CD4-positive, alpha-beta T cell treated with Interleukin-17A for 1 hour (primary cell): Measurements from ENCODE around the gene ARL8A.
"Not testable (repeated sequence)": the region's sequence is repeated elsewhere in the genome, so short reads cannot be mapped to it uniquely, and the experiment has no call there.

ENCODE experiments used
- DNase-seq: peaks from one replicate; pipeline ENCODE4 v3.0.0-alpha.2; 2020

Gene ARL8A

DNA sequence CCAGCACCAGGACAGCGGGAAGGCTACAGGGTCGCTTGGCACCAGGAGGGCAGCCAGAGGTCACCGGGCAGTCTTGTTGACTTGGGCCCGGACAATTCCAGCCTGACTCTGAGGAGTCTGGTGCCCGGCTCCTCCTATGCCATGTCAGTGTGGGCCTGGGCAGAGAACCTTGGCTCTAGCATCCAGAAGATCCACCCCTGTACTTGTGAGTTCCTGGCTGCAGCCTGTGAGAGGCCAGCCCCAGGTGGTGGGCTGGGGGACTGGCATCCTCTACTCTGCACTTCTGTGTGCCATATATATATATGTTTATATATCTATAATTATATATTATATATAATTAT lies 27.4 kb upstream of the ARL8A start:
- DNase-seq, result no peak

DNA sequence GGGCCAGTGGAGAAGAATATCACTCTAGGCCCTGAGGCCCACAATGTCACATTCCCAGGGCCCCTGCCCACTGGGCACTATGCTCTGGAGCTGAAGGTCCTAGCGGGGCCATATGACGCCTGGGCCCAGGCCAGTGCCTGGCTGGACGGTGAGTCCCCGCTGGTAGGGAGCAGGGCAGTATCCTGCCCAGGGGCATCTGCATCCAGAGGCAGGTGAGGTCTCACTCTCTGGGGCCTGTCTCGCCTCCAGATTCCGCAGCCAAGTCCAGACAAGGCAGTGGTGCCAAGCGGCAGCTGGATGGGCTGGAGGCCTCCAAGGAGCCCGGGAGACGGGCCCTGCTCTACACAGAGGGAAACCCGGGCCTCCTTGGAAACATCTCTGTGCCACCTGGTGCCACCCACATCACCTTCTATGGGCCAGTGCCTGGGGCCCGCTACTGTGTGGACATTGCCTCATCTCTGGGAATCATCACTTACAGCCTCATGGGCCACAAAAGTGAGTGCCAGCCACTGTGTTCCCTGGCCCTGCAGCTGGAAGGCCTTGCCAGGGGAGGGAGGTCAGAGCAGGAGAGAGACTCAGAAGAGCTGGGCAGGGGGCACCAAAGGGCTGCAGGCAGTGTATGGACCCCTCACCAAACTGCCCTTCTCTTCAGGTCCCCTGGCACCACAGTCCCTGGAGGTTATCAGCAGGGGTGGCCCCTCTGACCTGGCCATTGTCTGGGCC lies 26.9 kb upstream of the ARL8A start:
- DNase-seq, result no peak

DNA sequence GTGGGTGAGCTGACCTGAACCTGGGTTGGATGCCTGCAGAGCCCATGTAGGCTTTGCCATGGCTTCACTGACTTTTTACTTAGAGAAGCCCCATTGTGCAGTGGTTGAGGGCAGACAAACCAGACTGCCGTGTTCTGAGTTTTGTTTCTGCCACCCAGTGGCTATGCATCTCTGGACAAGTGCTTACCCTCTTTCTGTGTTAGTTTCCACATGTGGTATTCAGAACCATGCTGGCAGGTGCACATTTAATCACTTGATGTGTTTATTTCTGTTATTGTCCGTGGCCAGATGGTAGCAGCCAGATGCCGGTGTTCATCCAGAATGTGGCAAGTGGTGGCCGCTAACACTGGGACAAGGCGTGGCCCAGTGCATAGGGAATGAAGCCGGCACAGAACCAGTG lies 26.2 kb upstream of the ARL8A start:
- DNase-seq, result no peak

DNA sequence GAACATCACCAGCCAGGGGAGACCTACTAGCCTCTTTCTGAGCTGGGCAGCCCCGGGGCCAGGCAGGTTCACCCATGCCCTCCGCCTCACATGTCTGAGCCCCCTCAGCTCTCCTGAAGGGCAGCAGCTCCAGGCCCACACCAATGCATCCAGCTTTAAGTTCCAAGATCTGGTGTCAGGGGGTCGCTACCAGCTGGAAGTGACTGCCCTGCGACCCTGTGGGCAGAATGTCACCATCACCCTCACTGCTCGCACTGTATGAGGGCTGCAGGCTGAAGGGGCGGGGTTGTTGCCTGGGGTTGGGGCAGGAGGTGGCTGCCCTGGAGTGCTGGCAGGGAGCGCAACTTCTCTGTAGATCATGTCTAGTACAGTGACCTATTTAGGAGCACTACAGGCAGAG lies 24.3 kb upstream of the ARL8A start:
- DNase-seq, result no peak

DNA sequence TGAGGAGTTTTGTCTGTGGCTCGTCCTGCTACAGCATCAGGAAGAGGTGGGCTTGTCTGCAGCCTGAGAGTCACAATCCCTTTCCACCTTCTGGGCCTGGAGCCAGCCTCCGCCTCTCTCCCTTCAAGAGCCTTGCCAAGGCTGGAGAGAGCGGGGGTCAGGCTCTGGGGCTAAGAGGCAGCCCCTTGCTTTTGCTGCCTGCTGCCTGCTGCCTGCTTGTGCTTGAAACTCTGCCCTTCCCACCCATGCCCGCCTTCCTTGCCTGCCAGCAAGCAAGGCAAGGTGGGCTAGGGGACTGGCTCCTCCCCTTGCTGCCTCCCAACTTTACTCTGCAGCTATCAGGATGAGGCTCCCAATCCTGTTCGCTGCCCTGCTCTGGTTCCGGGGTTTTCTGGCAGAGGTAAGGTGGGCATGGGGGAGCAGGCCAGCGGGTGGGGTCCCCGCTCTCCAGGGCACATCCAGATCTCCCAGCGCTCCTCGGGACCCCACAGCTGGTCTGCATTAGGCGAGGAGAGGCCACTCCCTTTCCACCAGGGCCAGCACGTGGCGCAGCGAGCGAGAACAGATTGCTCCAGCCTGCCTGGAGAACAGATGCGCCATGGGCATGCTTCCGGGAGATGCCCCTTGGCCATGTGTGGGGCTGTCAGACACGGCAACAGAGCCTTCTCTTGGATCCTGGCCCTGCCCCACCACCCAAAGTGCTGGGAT lies 23.3 kb upstream of the ARL8A start:
- no peak for DNase-seq

DNA sequence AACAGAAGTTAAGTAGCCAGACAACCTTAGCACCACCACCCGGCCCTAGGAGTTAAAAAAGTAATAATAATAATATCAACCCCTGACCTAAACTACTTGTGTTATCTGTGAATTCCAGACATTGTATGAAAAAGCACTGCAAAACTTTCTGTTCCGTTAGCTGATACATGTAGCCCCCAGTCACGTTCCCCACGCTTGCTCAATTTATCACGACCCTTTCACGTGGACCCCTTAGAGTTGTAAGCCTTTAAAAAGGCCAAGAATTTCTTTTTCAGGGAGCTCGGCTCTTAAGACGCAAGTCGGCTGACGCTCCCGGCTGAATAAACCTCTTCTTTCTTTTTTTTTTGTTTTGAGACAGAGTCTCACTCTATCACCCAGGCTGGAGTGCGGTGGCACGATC lies 22.5 kb upstream of the ARL8A start:
- DNase-seq, result not testable (repeated sequence)

DNA sequence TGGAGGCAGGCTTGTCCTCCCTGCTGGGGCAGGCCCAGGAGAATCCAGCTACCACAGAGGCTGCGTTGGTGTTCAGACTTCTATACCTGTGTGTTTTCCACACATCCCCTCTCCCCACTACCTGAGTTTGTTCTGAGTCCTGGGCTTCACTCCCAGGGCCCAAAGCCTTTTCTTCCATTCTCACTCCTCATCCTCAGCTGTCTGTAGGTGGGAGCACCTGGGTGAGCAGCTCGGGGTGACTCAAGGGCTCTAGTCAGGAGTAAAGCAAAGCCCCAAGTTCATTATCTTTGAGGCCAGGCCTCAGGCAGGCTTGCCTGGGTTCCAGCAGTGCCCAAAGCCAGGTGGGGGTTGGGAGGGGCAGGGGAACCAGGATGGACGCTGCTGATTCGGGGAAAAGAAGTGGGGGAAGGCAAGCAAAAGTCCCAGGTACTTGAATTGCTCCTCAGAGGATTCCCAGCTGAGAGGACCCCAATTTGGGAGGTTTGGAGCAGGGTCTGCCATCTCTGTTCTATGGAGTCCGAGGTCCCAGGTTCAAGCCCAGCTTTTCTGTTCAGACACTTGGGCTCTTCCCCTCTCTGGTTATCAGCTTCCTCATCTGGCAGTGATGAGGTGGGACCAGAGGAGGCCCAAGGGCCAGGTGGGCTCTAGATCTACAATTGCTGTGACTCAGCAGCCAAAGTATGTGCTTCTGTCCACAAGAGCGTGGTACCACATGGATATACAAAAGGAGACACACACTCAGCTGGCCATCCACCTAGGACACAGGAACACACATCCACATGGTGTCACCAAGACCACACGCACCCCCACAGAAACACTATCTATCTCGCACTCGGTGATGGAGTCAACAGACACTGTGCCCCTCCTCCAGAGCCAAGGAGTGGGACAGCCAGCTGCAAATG lies 21.7 kb upstream of the ARL8A start:
- DNase-seq, result no peak

DNA sequence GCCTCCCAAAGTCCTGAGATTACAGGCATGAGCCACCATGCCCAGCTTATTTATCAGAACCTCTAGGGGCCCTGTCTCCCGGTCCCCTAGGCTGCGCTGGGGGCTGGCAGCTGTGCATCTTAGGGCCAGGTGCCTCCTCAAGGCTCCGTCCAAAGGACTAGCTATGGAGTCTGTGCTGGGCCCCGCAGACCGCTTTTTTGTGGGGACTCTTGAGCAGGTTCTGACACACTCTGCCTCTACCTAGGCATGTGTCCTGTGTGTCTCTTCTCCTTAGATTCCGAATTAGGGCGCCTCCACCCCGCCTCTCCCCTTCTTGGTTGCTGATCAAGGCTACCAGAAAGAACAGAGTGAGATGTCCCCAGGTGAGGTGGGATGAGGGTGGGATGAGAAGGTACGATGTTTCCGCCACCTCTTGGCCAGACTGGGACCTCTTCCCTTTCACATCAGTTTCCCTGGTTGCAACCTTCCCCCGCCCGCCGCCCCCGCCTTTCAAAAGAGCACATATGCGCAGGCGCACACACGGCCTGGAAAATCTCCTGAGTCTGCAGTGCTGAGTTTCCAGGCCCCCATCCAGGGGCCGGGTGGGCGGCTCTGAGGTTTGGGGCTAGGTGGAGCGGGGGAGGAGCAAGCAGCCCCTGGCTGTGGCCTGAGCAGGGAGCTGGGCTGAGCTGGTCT lies 20.9 kb upstream of the ARL8A start:
- DNase-seq, result no peak

DNA sequence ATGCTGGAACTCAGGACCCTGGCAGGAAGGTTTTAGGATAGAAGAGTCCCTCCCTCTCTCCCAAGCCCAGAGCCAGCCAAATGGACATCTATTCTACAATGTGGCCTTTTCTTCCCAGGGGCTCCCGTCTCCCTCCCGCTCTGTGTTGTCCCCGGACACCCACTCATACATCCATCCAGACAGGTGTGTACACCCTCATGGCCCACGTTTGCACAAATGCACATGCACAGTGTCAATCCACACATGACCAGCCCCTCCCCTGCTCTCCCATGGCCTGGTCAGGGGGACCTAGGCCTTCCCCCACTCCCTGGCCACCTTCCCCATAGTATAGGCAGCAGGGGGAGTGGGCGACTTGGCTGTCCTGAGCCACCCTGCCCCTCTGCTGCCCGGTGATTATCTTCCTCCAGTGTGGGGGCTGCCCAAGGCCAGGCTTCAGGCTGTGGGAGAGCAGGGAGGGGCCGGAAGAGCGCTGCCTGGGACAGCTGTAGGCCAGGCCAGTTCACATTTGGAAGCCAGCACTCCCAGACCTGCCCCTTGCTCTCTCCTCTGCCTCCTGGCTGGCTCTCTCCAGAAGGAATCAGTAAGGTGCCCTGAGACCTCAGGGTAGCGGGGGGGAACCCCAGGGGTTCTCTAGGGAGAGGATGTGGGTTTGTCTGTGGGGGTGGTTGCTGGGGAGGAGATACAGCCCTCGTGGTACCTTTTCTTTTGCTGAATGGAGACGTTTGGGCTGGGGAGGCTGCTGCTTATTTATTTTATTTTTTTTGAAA lies 19.9 kb upstream of the ARL8A start:
- peak; percentile 86 for DNase-seq

DNA sequence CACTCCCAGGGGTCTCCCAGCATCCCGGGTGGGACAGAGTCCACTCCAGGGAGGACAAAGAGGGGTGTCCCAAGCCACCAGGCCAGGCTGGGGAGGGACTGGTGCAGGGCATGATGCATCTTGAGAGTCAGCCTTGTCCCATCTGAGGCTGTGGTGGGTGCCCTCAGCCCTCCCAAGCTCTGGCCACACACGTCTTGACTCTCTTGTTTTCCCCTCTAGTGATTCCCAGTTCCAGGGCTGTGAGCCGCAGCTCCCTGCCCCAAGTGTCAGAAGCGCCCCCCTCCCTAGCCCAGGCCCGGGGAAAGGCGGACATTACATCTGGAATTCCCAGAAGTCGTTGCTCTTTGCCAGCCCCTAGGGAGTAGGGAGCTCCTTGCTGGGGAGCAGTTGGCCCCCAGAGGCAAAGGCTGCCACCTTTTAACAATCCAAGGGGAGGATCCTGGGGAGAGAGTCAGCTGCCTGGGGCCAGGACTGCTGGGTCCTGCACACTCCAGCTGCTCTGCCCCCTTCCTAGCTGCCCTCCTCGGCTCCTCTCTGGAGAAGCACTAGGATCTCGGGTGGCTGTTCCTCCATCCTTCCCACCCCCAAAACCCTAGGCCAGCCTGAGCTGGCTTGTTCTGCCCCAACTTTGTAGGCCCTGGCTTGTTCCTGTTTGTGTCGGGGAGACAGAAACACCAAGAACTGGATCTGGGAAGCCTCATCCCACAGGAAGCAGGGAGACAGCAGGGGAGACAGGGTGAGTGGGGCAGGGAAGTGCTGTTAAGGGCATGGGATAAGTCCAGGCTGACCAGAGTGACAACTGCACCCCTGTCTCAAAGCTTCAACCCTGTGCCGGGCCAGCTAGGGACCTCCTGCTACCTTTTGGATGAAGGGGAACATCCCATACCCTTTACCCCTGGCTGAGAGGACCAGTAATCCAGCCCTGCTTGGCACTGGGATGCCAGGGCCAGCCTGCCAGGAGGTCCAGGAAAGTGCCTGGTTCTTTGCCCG lies 19.0 kb upstream of the ARL8A start:
- DNase-seq, result no peak

DNA sequence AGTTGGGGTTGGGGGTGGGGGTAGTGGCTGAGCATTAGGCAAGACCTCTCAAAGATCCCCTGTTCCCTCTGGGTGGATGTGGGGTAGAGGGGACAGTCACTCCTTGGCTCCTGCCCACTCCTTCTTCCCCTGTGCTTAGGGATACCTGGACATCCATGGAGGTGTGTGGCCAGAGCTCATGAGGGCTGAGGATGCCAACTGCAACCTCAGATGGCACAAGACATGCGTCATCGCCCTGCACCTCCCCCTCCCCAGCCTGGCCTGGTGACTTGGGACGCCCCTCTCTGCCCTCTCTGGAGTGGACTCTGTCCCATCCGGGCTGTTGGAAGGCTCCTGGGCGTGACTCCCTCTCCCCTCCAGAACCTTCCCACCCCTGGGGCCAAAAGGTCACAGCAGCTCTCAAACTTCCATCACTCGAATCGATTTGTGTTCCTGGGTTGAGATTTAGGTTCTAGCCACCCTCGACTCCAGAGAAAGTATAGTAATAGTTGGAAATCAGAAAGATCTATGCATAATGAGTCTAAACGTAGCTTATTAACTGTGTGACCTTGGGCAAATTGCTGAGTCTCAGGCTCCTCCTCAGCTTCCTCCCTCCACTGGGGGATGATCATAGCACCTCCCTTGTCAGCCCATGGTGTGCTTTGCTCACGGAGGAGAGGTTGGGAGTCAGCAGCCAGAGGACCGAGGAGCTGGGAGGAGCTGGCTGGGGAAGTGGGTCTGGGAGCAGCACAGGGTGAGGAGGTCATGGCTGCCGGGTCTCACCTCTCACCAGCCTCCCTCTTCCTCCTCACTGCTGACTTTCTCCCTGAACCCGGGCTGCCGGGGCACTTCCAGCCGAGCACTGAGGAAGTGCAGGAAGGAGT lies 18.1 kb upstream of the ARL8A start:
- DNase-seq, result peak; percentile 48

DNA sequence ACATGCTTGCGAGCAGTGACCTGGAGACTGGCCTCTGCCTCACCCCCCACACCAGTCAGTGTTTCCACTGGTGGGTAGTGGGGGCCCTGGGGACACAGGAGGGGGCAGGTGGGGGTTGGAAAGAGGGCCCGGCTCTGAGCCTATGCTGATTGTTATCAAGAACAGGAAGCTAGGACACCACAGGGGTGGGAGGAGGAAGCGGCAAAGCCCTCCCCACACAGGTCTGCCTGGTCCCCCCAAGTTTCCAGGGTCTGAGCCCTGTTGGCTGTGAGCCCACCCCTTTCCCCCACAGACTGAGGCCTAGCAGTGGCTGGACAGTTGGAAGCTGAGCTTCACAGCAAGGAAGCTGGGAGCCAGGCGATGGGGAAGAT lies 17.5 kb upstream of the ARL8A start:
- DNase-seq, result peak; percentile 69

DNA sequence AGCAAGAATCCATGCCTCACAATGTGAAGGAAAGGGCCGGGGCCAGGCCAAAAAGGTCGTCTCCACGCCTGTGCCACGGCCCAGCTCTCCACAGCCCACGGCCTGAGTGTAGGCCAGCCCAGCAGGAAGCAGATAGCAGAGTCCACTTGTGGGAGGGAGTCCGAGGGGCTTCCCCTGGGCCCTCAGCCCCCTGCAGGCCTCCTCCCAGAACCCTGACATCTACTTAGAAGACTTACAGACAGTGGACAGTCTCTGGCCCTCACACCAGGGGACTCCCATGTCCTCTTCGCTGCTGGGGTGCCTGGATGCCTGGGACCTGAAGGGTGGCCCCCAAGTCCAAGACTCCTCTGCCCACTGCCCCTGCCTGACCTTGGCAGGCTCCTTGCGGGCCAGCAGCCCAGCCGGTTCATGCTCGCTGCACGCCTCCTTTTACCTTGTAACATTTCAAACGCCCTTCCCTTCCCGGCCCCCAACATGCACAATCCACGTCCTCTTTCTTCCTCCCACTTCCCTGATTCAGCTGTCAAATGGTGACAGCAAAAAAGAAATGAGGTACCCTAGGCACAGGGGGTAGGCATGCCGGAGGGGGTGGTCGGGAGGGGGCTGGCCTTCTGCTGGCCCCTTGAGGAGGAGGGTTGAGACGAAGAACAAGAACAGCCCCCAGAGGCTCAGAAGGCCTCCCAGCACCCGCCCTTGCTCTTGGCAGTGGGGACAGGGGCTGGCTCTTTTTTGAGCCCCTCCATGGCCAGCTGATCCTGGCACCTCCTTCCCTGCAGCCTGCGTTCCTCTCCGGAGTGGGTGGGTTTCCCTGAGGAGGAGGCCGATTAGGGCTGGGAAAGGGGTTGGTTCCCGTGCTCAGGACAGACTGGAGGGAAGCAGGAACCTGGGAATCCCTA lies 16.9 kb upstream of the ARL8A start:
- no peak for DNase-seq

DNA sequence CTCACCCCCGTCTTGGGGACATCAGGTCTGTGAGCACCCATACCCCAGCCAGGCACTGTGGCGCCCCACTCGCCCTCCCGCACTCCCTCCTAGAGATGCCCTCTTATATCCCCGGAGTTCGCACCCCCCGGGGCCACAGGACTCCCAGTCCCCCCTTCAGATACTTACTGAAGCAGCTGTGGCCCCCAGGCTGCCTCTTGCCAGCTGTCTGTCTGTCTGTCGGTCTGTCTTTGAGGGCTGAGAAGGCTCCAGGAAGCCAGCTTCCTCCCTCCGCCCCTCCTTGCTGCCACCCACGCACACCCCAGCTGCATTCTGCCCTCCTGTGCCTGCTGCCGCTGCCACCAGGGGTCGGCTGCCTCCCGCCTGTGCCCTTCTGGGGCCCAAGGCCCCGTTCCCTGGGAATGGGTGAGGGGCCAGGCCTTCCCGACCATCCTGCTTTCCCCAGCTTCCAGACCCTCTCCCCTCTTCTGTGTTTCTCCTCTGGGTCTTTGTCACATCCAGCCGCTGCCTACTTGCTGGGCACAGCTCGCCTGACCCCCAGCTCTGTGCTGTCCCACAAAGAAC lies 15.9 kb upstream of the ARL8A start, which contains the start of gene PTPN7:
PTPN7 (minus strand) TSS at position 226 of the 564 bp plus-strand sequence. CDS start 1,200 bp downstream, outside the sequence.
- DNase-seq, result peak; percentile 82

DNA sequence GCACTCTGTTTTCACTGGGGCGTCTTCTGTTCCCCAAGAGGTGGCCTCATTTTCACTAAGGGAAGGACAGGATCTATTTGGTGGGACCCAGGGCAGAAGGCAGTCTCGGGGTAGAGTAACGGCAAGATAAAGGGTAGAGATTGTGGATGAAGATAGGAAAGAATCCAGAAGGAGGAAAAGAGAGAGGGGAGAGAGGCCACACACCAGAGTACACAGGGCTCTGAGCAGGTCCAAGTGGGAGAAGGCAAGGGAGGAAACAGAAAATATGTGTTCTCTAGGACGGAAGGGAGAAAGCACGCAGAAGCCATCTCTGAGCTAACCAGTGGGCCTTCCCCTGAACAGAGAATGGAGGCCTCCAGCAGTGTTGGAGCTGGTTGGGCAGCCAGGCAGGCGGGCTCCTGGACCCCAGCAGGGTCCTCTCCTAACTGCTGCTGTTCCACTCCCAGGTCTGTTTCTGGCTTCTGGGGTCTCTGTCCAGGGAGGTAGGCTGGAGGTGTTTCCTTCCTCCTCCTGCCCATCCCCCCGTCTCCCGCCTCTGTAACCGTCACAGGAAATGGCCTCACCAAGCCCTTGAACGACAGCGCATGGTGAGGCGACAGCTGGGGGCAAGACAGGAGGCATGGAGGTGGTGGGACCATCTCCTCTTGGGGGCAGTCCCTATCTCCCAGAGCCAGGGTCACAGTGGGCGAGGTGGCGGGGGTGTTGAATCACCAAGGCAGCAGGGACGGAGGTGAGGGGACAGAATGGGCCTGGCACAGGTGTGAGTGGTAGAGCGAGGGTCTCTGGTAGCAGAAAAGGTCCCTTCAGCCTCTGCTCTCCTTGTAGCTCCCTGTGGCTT lies 15.2 kb upstream of the ARL8A start:
- DNase-seq, result peak; percentile 73

DNA sequence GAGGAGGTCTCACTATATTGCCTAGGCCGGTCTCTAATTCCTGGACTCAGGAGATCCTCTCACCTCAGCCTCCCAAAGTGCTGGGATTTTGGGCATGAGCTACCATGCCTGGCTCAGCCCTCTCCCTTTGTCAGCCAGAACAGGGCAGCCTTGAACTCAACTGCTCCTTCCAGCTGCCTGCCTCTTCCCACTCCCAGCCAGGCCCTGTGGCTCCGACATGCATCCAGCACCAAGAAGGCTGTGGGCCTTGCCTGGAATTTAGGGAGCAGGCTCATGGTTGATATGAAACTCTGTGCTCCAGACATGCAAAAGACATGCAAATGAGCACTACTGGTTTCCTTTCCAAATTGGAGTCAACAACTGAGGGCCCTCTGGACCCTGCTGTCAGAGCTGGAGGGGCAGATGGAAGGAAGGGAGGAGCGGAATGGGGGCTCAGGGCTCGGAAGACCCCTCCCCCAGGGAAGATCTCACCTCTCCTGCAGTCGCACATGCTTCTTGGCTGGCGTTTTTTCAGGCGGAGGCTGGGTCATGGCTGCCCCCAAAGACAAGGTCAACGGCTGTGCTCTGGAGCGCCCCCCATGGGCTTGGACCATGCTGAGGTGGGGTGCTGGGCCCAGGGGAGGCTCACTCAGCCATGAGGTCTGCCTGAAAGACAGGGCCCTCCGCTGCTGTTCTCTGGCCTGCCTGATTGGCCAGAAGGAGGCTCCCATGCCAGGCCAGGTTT lies 14.4 kb upstream of the ARL8A start:
- DNase-seq, result no peak

DNA sequence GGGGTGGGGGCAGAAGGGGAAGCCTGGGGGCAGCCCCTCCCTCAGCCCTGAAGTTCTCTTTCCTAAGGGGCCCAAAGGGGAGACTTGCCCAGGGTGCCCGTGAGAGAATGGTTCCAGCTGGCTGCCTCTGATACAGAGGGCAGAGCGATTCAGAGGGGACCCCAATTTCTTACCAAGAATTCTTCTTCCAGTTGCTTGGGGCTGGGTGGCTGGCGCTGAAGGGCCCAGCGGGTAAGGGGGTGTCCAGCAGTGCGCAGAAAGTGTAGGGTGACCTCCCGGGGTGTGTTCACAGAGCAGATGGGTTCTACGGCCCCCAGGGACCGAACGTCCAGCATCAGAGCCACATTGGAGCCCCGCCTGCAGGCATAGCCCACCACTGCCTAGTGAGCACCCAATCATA lies 13.4 kb upstream of the ARL8A start:
- no peak for DNase-seq
